Lower lobe of right lung (tissue), 2 donors: ENCODE results near the gene LRCH1. TPM values are rescaled to one million over a fixed set of nuclear protein-coding genes. Genes with fewer than 3 reads are reported as not detected.
A peak's percentile ranks its signal among the peaks of the same experiment; 100 is the strongest.

Experiments used
- ATAC-seq, 2 donors: fragments of 200-7000 bp; cut with Tn5 transposase; one replicate each; pipeline ENCODE4 v1.9.1; 2020 to 2022; ENCODE audit warnings: mild to moderate bottlenecking in 2 of 2, moderate library complexity in 2 of 2
- DNase-seq: peaks from one replicate; pipeline ENCODE4 v3.0.0-alpha.2; 2020
- H3K27ac ChIP-seq: fragments of 200-600 bp; one replicate; pipeline ENCODE4 v1.8.0; 2022
- H3K27me3 ChIP-seq: fragments of 200-600 bp; one replicate; pipeline ENCODE4 v1.8.0; 2022; ENCODE audit warnings: low read depth
- H3K36me3 ChIP-seq: fragments of 200-600 bp; one replicate; pipeline ENCODE4 v1.8.0; 2022; ENCODE audit warnings: mild to moderate bottlenecking
- H3K4me1 ChIP-seq: fragments of 200-600 bp; one replicate; pipeline ENCODE4 v1.8.0; 2022
- H3K4me3 ChIP-seq: fragments of 200-600 bp; one replicate; pipeline ENCODE4 v1.8.0; 2022; ENCODE audit warnings: mild to moderate bottlenecking
- H3K9me3 ChIP-seq: fragments of 200-600 bp; one replicate; pipeline ENCODE4 v1.8.0; 2022
- CTCF ChIP-seq: fragments of 200-600 bp; IDR thresholded peaks from one replicate; pipeline ENCODE4 v1.8.0; 2022; ENCODE audit warnings: antibody characterized with exemption, mild to moderate bottlenecking
- intact Hi-C: fragments of 100-400 bp; cut with DNase I; formaldehyde crosslinking; loops from one replicate; pipeline ENCODE4 v1.11.0; 2022
- total RNA-seq: library from RNA; stranded (reverse); fragmentation: NEBNext Ultra II Directional; extraction: Animal tissue kit (Norgen Biotek cat#: 25700); gene quantifications from one replicate; pipeline ENCODE4 v1.2.1, GENCODE V29; 2021
- donor health status: DM: no; HTN: yes; CAD: no; lungs with severe emphysema.

The LRCH1 gene
- total RNA-seq, 1 donor from 2014 or later, result 25.9 TPM

GRCh38 chr13:46721054-46721453 lies 168.1 kb downstream of the LRCH1 start:
- Histone ChIP-seq H3K4me3 (no peak overlapping the region), H3K36me3 (peaks cover 31% of the 10 kb centered on the region), H3K27me3 (no peaks in the 10 kb centered on the region), H3K27ac (no peak overlapping the region), H3K9me3 (no peaks in the 10 kb centered on the region), H3K4me1 (no peaks in the 10 kb centered on the region)
- DNase-seq (no peak), ATAC-seq (peak in 1 of 2 donors; percentile 61)
- intact Hi-C loops, result no loop called here
- TF ChIP-seq CTCF, result peak; percentile 74

GRCh38 chr13:46726347-46726746 lies 173.4 kb downstream of the LRCH1 start:
- intact Hi-C loops, result no loop called here
- H3K27ac ChIP-seq, result no peak overlapping the region
- H3K4me3 ChIP-seq, result no peak overlapping the region
- no peaks in the 10 kb centered on the region for H3K4me1 ChIP-seq
- no peak for TF ChIP-seq CTCF
- no peaks in the 10 kb centered on the region for H3K9me3 ChIP-seq
- no peak for ATAC-seq
- no peak for DNase-seq
- H3K27me3 ChIP-seq, result no peaks in the 10 kb centered on the region
- peaks cover 78% of the 10 kb centered on the region for H3K36me3 ChIP-seq

- intact Hi-C loops, result no loop called here
- H3K27me3 ChIP-seq, result no peaks in the 10 kb centered on the region
- ATAC-seq (no peak), DNase-seq (no peak)
- peaks cover 94% of the 10 kb centered on the region for H3K36me3 ChIP-seq
- H3K9me3 ChIP-seq, result no peaks in the 10 kb centered on the region
- peak; percentile 12 for TF ChIP-seq CTCF
- H3K4me1 ChIP-seq, result no peaks in the 10 kb centered on the region
- no peak overlapping the region for H3K4me3 ChIP-seq
- H3K27ac ChIP-seq, result no peak overlapping the region
Observed at GRCh38 chr13:46728777-46729176, 175.8 kb downstream of the LRCH1 start.

GRCh38 chr13:46731535-46731934 lies 178.6 kb downstream of the LRCH1 start:
- H3K9me3 ChIP-seq, result no peaks in the 10 kb centered on the region
- H3K27ac ChIP-seq, result no peak overlapping the region
- peaks cover 86% of the 10 kb centered on the region for H3K36me3 ChIP-seq
- H3K27me3 ChIP-seq, result no peaks in the 10 kb centered on the region
- no peak overlapping the region for H3K4me3 ChIP-seq
- no peak for TF ChIP-seq CTCF
- intact Hi-C loops, result no loop called here
- DNase-seq, result no peak
- H3K4me1 ChIP-seq, result no peaks in the 10 kb centered on the region
- ATAC-seq, result no peak

- H3K36me3 ChIP-seq, result peaks cover 58% of the 10 kb centered on the region
- no peak overlapping the region for H3K4me3 ChIP-seq
- TF ChIP-seq CTCF, result no peak
- intact Hi-C loops, result no loop called here
- H3K9me3 ChIP-seq, result no peaks in the 10 kb centered on the region
- DNase-seq (no peak), ATAC-seq (no peak)
- no peak overlapping the region for H3K27ac ChIP-seq
- H3K4me1 ChIP-seq, result no peaks in the 10 kb centered on the region
- H3K27me3 ChIP-seq, result no peaks in the 10 kb centered on the region
Observed at GRCh38 chr13:46735425-46735824, 182.5 kb downstream of the LRCH1 start.
